HG02884 (cell line): ENCODE measurements around the gene MORC1.
A peak's percentile ranks its signal among the peaks of the same experiment; 100 is the strongest.

Experiments used
- ATAC-seq: cut with Tn5 transposase; IDR thresholded peaks from one replicate; pipeline ENCODE4 v1.9.1; 2021; ENCODE audit warnings: mild to moderate bottlenecking, moderate library complexity; ENCODE audit not compliant: unreplicated experiment

The MORC1 gene

GRCh38 chr3:109033000-109033660 lies 84.8 kb downstream of the MORC1 start:
- ATAC-seq, result no peak

- ATAC-seq, result no peak
These were observed 89.2 kb downstream of the MORC1 start for GRCh38 chr3:109028753-109029152.

GRCh38 chr3:109026821-109027220 lies 91.1 kb downstream of the MORC1 start:
- no peak for ATAC-seq

- ATAC-seq, result no peak
These were observed 92.0 kb downstream of the MORC1 start for GRCh38 chr3:109025896-109026295.

GRCh38 chr3:109023656-109024254 lies 94.2 kb downstream of the MORC1 start:
- ATAC-seq, result peak; percentile 69

GRCh38 chr3:109023167-109023566 lies 94.8 kb downstream of the MORC1 start:
- ATAC-seq, result no peak

- no peak for ATAC-seq
These were observed 96.4 kb downstream of the MORC1 start for GRCh38 chr3:109021556-109021955.

- no peak for ATAC-seq
These were observed 99.1 kb downstream of the MORC1 start for GRCh38 chr3:109018828-109019227.

GRCh38 chr3:109005443-109005842 lies 112.5 kb downstream of the MORC1 start:
- no peak for ATAC-seq

GRCh38 chr3:108998436-108998835 lies 119.5 kb downstream of the MORC1 start:
- no peak for ATAC-seq

GRCh38 chr3:108985844-108986243 lies 132.1 kb downstream of the MORC1 start:
- no peak for ATAC-seq

GRCh38 chr3:108983051-108983450 lies 134.9 kb downstream of the MORC1 start:
- ATAC-seq, result no peak

- ATAC-seq, result no peak
These were observed 141.9 kb downstream of the MORC1 start for GRCh38 chr3:108976058-108976457.

- ATAC-seq, result no peak
These were observed 144.9 kb downstream of the MORC1 start for GRCh38 chr3:108973019-108973418.

- no peak for ATAC-seq
These were observed 145.5 kb downstream of the MORC1 start for GRCh38 chr3:108972482-108972881.

GRCh38 chr3:108970561-108970960 lies 147.4 kb downstream of the MORC1 start:
- ATAC-seq, result no peak

GRCh38 chr3:108966773-108967172 lies 151.2 kb downstream of the MORC1 start:
- ATAC-seq, result no peak

GRCh38 chr3:108959017-108959416 lies 158.9 kb downstream of the MORC1 start:
- no peak for ATAC-seq

- ATAC-seq, result no peak
These were observed 164.2 kb downstream of the MORC1 start, which contains the start of gene GUCA1C for GRCh38 chr3:108953700-108954099. GUCA1C (minus strand) TSS chr3:108953879; CDS start chr3:108953762, 117 bp downstream.

- ATAC-seq, result no peak
These were observed 164.7 kb downstream of the MORC1 start for GRCh38 chr3:108953210-108953609.

GRCh38 chr3:108951820-108952501 lies 166.0 kb downstream of the MORC1 start:
- ATAC-seq, result no peak

GRCh38 chr3:108947855-108948254 lies 170.1 kb downstream of the MORC1 start:
- no peak for ATAC-seq
